GM23248 (cell line): ENCODE data around the gene POLD3. TPM values are rescaled to one million over a fixed set of nuclear protein-coding genes. Genes with fewer than 3 reads are reported as not detected.

Experiments used
- DNase-seq: peaks from one replicate; pipeline ENCODE4 v3.0.0-alpha.2; 2015
- H2AFZ ChIP-seq: fragments of 200-600 bp; sonication (generic); 2 replicates; pipeline ENCODE4 v1.6.1; 2016; ENCODE audit warnings: antibody characterized with exemption
- H3F3A ChIP-seq: fragments of 200-600 bp; sonication (generic); 2 replicates; pipeline ENCODE4 v1.6.1; 2016; ENCODE audit warnings: mild to moderate bottlenecking, antibody characterized with exemption, mixed run types; ENCODE audit not compliant: insufficient read depth
- H3K27ac ChIP-seq: fragments of 200-600 bp; sonication (generic); 2 replicates; pipeline ENCODE4 v1.5.1; 2016; ENCODE audit warnings: mild to moderate bottlenecking
- H3K27me3 ChIP-seq: fragments of 200-600 bp; sonication (generic); replicated peaks from 2 replicates; pipeline ENCODE4 v1.6.1; 2016; ENCODE audit warnings: mild to moderate bottlenecking; ENCODE audit not compliant: insufficient read depth
- H3K36me3 ChIP-seq: fragments of 200-600 bp; sonication (generic); 2 replicates; pipeline ENCODE4 v1.6.1; 2016; ENCODE audit warnings: low read depth, mild to moderate bottlenecking
- H3K4me1 ChIP-seq: fragments of 200-600 bp; sonication (generic); 2 replicates; pipeline ENCODE4 v1.6.1; 2016; ENCODE audit warnings: mild to moderate bottlenecking; ENCODE audit not compliant: insufficient read depth
- H3K4me2 ChIP-seq: fragments of 200-600 bp; sonication (generic); one replicate; pipeline ENCODE4 v1.6.1; 2016; ENCODE audit warnings: mild to moderate bottlenecking; ENCODE audit not compliant: unreplicated experiment
- H3K4me3 ChIP-seq: fragments of 200-600 bp; sonication (generic); 2 replicates; pipeline ENCODE4 v1.5.1; 2016; ENCODE audit warnings: mild to moderate bottlenecking
- H3K79me2 ChIP-seq: fragments of 200-600 bp; sonication (generic); 2 replicates; pipeline ENCODE4 v1.6.1; 2016; ENCODE audit warnings: mild to moderate bottlenecking; ENCODE audit not compliant: insufficient read depth
- H3K9ac ChIP-seq: fragments of 200-600 bp; sonication (generic); 2 replicates; pipeline ENCODE4 v1.6.1; 2016; ENCODE audit warnings: mild to moderate bottlenecking
- H3K9me2 ChIP-seq: fragments of 200-600 bp; sonication (generic); 2 replicates; pipeline ENCODE4 v1.6.1; 2016; ENCODE audit warnings: mixed run types, mild to moderate bottlenecking, moderate library complexity; ENCODE audit not compliant: insufficient read depth
- H3K9me3 ChIP-seq: fragments of 200-600 bp; sonication (generic); one replicate; pipeline ENCODE4 v1.6.1; 2017; ENCODE audit warnings: low read depth
- H4K20me1 ChIP-seq: fragments of 200-600 bp; sonication (generic); 2 replicates; pipeline ENCODE4 v1.6.0; 2016; ENCODE audit not compliant: insufficient read depth
- EZH2 ChIP-seq: fragments of 200-600 bp; sonication (generic); IDR thresholded peaks from 2 replicates; pipeline ENCODE4 v1.6.1; 2018; ENCODE audit warnings: antibody characterized with exemption, mild to moderate bottlenecking; ENCODE audit not compliant: insufficient read depth, poor library complexity, severe bottlenecking
- EZH2phosphoT487 ChIP-seq: fragments of 200-600 bp; sonication (generic); IDR thresholded peaks from 2 replicates; pipeline ENCODE4 v1.6.1; 2018; ENCODE audit warnings: antibody characterized with exemption, moderate library complexity, mild to moderate bottlenecking, low read depth; ENCODE audit not compliant: insufficient read depth
- WGBS, 2 experiments: methylation state at CpG; one replicate each; pipeline ENCODE4 v1.1.6; 2015 to 2017; ENCODE audit warnings: low lambda C conversion rate in 2 of 2, low coverage in 1 of 2; ENCODE audit errors: missing lambda C conversion rate in 2 of 2; 5-methylcytosine and 5-hydroxymethylcytosine counted together
- in situ Hi-C: fragments of 300-500 bp; cut with MboI; formaldehyde crosslinking; loops from 2 replicates; pipeline ENCODE4 v1.15.0; 2020
- polyA plus RNA-seq: library from polyadenylated mRNA; unstranded; fragments of >200 nt; fragmentation: Nextera tagmentation; extraction: Ambion mirVana; gene quantifications from 2 replicates; pipeline ENCODE4 v1.2.1, GENCODE V29; 2016
- total RNA-seq: library from RNA; depleted of rRNA; stranded (reverse); fragments of >200 nt; shearing (Covaris generic); gene quantifications from 2 replicates; pipeline ENCODE4 v1.2.3, GENCODE V29; 2014

POLD3 gene
- total and polyA plus RNA-seq, 2 experiments from 2014 or later: 8.4 to 16.5 TPM

GRCh38 chr11:74685905-74686304 is 93.5 kb downstream of the POLD3 start:
- Histone ChIP-seq H3K9ac (no peak overlapping the region), H3K4me3 (no peak overlapping the region), H3K79me2 (no peaks in the 10 kb centered on the region), H4K20me1 (no peaks in the 10 kb centered on the region), H3F3A (peaks cover 34% of the 10 kb centered on the region), H3K27ac (no peak overlapping the region), H3K4me2 (no peak overlapping the region), H2AFZ (no peak overlapping the region), H3K36me3 (no peaks in the 10 kb centered on the region), H3K4me1 (peaks cover 38% of the 10 kb centered on the region), H3K27me3 (no peaks in the 10 kb centered on the region), H3K9me3 (no peaks in the 10 kb centered on the region), H3K9me2 (no peaks in the 10 kb centered on the region)
- in situ Hi-C loops: no loop called here
- WGBS, 2 experiments: 92 to 94% methylated on average over 3 of the region's 3 CpGs
- no peak for DNase-seq
- TF ChIP-seq EZH2 (no peak), EZH2phosphoT487 (no peak)

- H3K27ac ChIP-seq: peak overlapping the region; percentile 76
Observed at GRCh38 chr11:74686792-74687191, 94.4 kb downstream of the POLD3 start.

GRCh38 chr11:74687237-74688023 is 95.0 kb downstream of the POLD3 start:
- peak; percentile 76 for DNase-seq
- H3K4me2 ChIP-seq: peak overlapping the region; percentile 34
- 60 to 64% methylated on average over 6 of the region's 6 CpGs for WGBS, 2 experiments

More at GRCh38 chr11:74686792-74687191, 94.4 kb downstream of the POLD3 start:
- no peak overlapping the region for H3K4me3 ChIP-seq
- no peak overlapping the region for H3K4me2 ChIP-seq
- 23 to 25% methylated on average over 4 of the region's 4 CpGs for WGBS, 2 experiments
- H3K9ac ChIP-seq: peak overlapping the region; percentile 40
- H2AFZ ChIP-seq: no peak overlapping the region
- H4K20me1 ChIP-seq: no peaks in the 10 kb centered on the region
- no peaks in the 10 kb centered on the region for H3K9me3 ChIP-seq
- peaks cover 34% of the 10 kb centered on the region for H3F3A ChIP-seq
- H3K36me3 ChIP-seq: no peaks in the 10 kb centered on the region
- no peaks in the 10 kb centered on the region for H3K9me2 ChIP-seq
- peak; percentile 95 for DNase-seq
- no peaks in the 10 kb centered on the region for H3K27me3 ChIP-seq
- no peak for TF ChIP-seq EZH2
- no peak for TF ChIP-seq EZH2phosphoT487
- H3K4me1 ChIP-seq: peaks cover 38% of the 10 kb centered on the region
- no peaks in the 10 kb centered on the region for H3K79me2 ChIP-seq
- in situ Hi-C loops: no loop called here

DNA sequence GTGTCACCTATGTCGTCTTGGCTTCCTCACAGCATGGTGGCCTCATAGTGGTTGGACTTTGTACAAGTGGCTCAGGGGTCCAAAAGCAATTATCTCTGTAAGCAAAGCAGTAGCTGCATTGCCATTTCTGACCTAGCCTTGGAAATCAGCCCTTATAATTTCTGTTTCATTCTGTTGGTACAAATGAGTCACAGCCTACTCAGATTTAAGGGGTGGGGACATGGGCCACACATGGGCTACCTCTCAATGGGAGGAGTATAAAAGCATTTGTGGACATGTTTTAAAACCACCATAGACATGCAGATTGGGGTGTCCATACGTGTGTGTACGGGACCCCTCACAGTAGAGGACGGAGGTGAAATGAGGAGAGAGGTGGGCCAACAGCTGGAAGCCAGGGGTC is 97.3 kb downstream of the POLD3 start:
- Histone ChIP-seq H3K4me1 (peaks cover 30% of the 10 kb centered on the region), H3K79me2 (no peaks in the 10 kb centered on the region), H3K4me2 (no peak overlapping the region), H3K27ac (no peak overlapping the region), H4K20me1 (no peaks in the 10 kb centered on the region), H3K9me3 (no peaks in the 10 kb centered on the region), H3K9me2 (no peaks in the 10 kb centered on the region), H3K9ac (no peak overlapping the region), H3F3A (peaks cover 34% of the 10 kb centered on the region), H3K36me3 (no peaks in the 10 kb centered on the region), H3K27me3 (no peaks in the 10 kb centered on the region), H3K4me3 (no peak overlapping the region), H2AFZ (no peak overlapping the region)
- TF ChIP-seq EZH2phosphoT487 (no peak), EZH2 (no peak)
- in situ Hi-C loops: no loop called here
- WGBS, 2 experiments: 90 to 95% methylated on average over 4 of the region's 4 CpGs
- peak; percentile 81 for DNase-seq

More at GRCh38 chr11:74687237-74688023, 95.0 kb downstream of the POLD3 start:
- Histone ChIP-seq H3K9me2 (no peaks in the 10 kb centered on the region), H3F3A (peaks cover 34% of the 10 kb centered on the region), H3K4me3 (no peak overlapping the region), H3K9me3 (no peaks in the 10 kb centered on the region), H2AFZ (no peak overlapping the region), H3K36me3 (no peaks in the 10 kb centered on the region), H3K4me1 (peaks cover 38% of the 10 kb centered on the region), H3K27me3 (no peaks in the 10 kb centered on the region), H4K20me1 (no peaks in the 10 kb centered on the region), H3K79me2 (no peaks in the 10 kb centered on the region), H3K27ac (peak overlapping the region; percentile 76), H3K9ac (peak overlapping the region; percentile 40)
- no peak for TF ChIP-seq EZH2phosphoT487
- no peak for TF ChIP-seq EZH2
- in situ Hi-C loops: no loop called here
